AG09319 (cell line): ENCODE results near the gene SV2A.
"Not testable (repeated sequence)": the region's sequence is repeated elsewhere in the genome, so short reads cannot be mapped to it uniquely, and the experiment has no call there.

Experiments used
- DNase-seq: peaks from one replicate; pipeline ENCODE4 v3.0.0-alpha.2; 2010; ENCODE audit warnings: low read depth; ENCODE audit errors: extremely low read depth
- CTCF ChIP-seq: IDR thresholded peaks from 2 replicates; pipeline ENCODE4 v1.5.1; 2011; ENCODE audit warnings: low read depth, mild to moderate bottlenecking, inconsistent platforms, low read length, moderate library complexity

SV2A gene

GRCh38 chr1:149896575-149896974 lies 21.1 kb downstream of the SV2A start:
- DNase-seq = no peak
- TF ChIP-seq CTCF = no peak

- no peak for DNase-seq
These were observed 28.7 kb downstream of the SV2A start for GRCh38 chr1:149888999-149889289.

GRCh38 chr1:149888247-149888998 lies 29.2 kb downstream of the SV2A start:
- peak; percentile 77 for DNase-seq
- TF ChIP-seq CTCF = peak; percentile 70

More at GRCh38 chr1:149888999-149889289, 28.7 kb downstream of the SV2A start:
- TF ChIP-seq CTCF = no peak

GRCh38 chr1:149887456-149888246 lies 30.0 kb downstream of the SV2A start:
- peak; percentile 98 for DNase-seq
- TF ChIP-seq CTCF = no peak

GRCh38 chr1:149887196-149887455 lies 30.5 kb downstream of the SV2A start:
- DNase-seq = not testable (repeated sequence)

- no peak for TF ChIP-seq CTCF
- DNase-seq = peak; percentile 99
These were observed 31.0 kb downstream of the SV2A start for GRCh38 chr1:149886396-149887195.

GRCh38 chr1:149886121-149886395 lies 31.6 kb downstream of the SV2A start:
- not testable (repeated sequence) for DNase-seq

- no peak; the same call in 1 of the 2 replicates for TF ChIP-seq CTCF
- no peak for DNase-seq
These were observed 32.1 kb downstream of the SV2A start for GRCh38 chr1:149885339-149886120.
